GM21825 (cell line): ENCODE results near the gene HSF5.
A peak's percentile ranks its signal among the peaks of the same experiment; 100 is the strongest.

ENCODE experiments used
- ATAC-seq: cut with Tn5 transposase; IDR thresholded peaks from one replicate; pipeline ENCODE4 v1.9.1; 2021; ENCODE audit warnings: mild to moderate bottlenecking, moderate library complexity; ENCODE audit not compliant: unreplicated experiment

The HSF5 gene

GRCh38 chr17:58388302-58389190 lies 99.7 kb downstream of the HSF5 start:
- no peak for ATAC-seq

- no peak for ATAC-seq
Observed at GRCh38 chr17:58387834-58388233, 100.4 kb downstream of the HSF5 start.

GRCh38 chr17:58386708-58387107 lies 101.5 kb downstream of the HSF5 start:
- ATAC-seq, result no peak

- ATAC-seq, result no peak
Observed at GRCh38 chr17:58385359-58385899, 102.8 kb downstream of the HSF5 start.

GRCh38 chr17:58384897-58385296 lies 103.3 kb downstream of the HSF5 start:
- no peak for ATAC-seq

GRCh38 chr17:58383892-58384462 lies 104.2 kb downstream of the HSF5 start:
- ATAC-seq, result no peak

GRCh38 chr17:58382872-58383242 lies 105.4 kb downstream of the HSF5 start:
- no peak for ATAC-seq

GRCh38 chr17:58382108-58382871 lies 105.9 kb downstream of the HSF5 start:
- peak; percentile 76 for ATAC-seq

GRCh38 chr17:58381124-58382035 lies 106.8 kb downstream of the HSF5 start:
- ATAC-seq, result no peak

- no peak for ATAC-seq
Observed at GRCh38 chr17:58380207-58381123, 107.7 kb downstream of the HSF5 start.

GRCh38 chr17:58379511-58379824 lies 108.7 kb downstream of the HSF5 start:
- no peak for ATAC-seq

GRCh38 chr17:58378733-58379510 lies 109.3 kb downstream of the HSF5 start:
- no peak for ATAC-seq

- ATAC-seq, result no peak
Observed at GRCh38 chr17:58377661-58378060, 110.5 kb downstream of the HSF5 start.

GRCh38 chr17:58377093-58377601 lies 111.1 kb downstream of the HSF5 start:
- ATAC-seq, result no peak

- no peak for ATAC-seq
Observed at GRCh38 chr17:58376472-58377000, 111.7 kb downstream of the HSF5 start.

- no peak for ATAC-seq
Observed at GRCh38 chr17:58375811-58376210, 112.4 kb downstream of the HSF5 start.

- ATAC-seq, result no peak
Observed at GRCh38 chr17:58375256-58375655, 113.0 kb downstream of the HSF5 start.

- no peak for ATAC-seq
Observed at GRCh38 chr17:58373923-58374322, 114.3 kb downstream of the HSF5 start.
